ENCODE measurements around the gene NEDD4L. TPM values are rescaled to one million over a fixed set of nuclear protein-coding genes. Genes with fewer than 3 reads are reported as not detected.

NEDD4L gene
- total RNA-seq, 1 donor from 2014 or later = 32.6 TPM

DNA sequence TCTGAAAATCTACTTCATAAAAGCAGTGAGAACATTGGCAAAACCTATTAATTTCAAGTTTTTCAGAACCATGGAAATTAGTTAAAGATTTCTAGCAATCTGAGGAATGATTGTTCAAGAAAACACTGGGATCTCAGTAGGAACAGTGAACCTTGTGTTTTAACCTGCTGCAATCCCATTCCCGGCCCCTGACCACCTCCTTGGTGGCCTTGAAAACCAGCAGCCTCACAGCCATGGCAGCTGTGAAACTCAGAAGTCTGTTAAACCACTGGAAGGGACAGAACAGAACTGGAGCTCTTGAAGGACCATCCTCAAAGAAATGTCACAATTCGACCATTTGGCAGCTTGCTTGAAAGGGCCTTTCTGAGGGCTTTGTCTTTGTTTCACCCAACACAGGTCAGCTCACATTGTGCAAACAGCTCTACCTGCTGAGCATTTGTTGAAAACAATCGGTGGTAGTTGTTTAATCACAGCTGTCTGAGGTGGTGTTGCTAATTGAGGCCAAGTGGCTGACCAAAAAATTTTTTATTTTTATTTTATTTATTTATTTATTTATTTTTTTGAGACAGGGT lies 25.8 kb downstream of the NEDD4L start:
- intact Hi-C loops (cut with micrococcal nuclease) = no loop called here
- ChIA-PET CTCF (interaction anchor here (1.5 kb wide), 1 partner anchor 52 kb away, joined by 3 read pairs; no protein-coding TSS in a partner anchor), POLR2A (interaction anchor here (0.6 kb wide), 1 partner anchor 486 kb away, joined by 4 read pairs; no protein-coding TSS in a partner anchor)
- H3K27ac Mint-ChIP-seq = no peak overlapping the region
- peaks cover 4% of the 10 kb centered on the region for H3K4me1 Mint-ChIP-seq
- no peaks in the 10 kb centered on the region for H3K36me3 Mint-ChIP-seq (ENCODE audit: low read depth)
- H3K27me3 Mint-ChIP-seq = no peaks in the 10 kb centered on the region
- H3K9me3 Mint-ChIP-seq = no peaks in the 10 kb centered on the region
- TF ChIP-seq, protein P1, sequence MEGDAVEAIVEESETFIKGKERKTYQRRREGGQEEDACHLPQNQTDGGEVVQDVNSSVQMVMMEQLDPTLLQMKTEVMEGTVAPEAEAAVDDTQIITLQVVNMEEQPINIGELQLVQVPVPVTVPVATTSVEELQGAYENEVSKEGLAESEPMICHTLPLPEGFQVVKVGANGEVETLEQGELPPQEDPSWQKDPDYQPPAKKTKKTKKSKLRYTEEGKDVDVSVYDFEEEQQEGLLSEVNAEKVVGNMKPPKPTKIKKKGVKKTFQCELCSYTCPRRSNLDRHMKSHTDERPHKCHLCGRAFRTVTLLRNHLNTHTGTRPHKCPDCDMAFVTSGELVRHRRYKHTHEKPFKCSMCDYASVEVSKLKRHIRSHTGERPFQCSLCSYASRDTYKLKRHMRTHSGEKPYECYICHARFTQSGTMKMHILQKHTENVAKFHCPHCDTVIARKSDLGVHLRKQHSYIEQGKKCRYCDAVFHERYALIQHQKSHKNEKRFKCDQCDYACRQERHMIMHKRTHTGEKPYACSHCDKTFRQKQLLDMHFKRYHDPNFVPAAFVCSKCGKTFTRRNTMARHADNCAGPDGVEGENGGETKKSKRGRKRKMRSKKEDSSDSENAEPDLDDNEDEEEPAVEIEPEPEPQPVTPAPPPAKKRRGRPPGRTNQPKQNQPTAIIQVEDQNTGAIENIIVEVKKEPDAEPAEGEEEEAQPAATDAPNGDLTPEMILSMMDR (IDR thresholded peaks at IDR 0.05) = no peak
- no peak for DNase-seq
- ATAC-seq (ENCODE audit: low read depth) = no peak
- no peak overlapping the region for H3K4me3 Mint-ChIP-seq

DNA sequence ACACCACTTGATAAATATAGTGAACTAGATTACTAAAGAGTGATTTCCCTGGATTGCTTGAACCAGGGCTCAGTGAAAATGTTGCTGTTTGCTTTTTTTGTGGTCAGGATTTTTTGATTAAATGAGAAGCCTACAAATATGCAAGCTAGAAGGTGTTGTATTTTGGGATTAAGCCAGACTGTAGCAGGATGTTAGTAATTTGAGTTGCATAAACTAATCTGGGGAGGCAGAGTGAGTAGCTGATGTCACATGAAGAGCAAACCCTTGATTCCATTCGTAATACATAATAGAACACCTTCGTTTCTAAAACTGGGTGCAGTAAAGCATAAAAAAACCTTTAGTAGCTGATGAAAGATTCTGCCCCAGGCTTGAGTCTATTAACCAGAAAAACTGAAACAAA lies 32.0 kb downstream of the NEDD4L start:
- POLR2A ChIA-PET = no interaction called here
- Mint-ChIP-seq H3K9me3 (no peaks in the 10 kb centered on the region), H3K27me3 (no peaks in the 10 kb centered on the region), H3K36me3 (ENCODE audit: low read depth) (no peaks in the 10 kb centered on the region), H3K4me3 (no peak overlapping the region), H3K27ac (no peak overlapping the region), H3K4me1 (no peaks in the 10 kb centered on the region)
- TF ChIP-seq, protein P1 (IDR thresholded peaks at IDR 0.05) = no peak
- CTCF ChIA-PET = no interaction called here
- no peak for ATAC-seq (ENCODE audit: low read depth)
- intact Hi-C loops (cut with micrococcal nuclease) = no loop called here
- DNase-seq = no peak

DNA sequence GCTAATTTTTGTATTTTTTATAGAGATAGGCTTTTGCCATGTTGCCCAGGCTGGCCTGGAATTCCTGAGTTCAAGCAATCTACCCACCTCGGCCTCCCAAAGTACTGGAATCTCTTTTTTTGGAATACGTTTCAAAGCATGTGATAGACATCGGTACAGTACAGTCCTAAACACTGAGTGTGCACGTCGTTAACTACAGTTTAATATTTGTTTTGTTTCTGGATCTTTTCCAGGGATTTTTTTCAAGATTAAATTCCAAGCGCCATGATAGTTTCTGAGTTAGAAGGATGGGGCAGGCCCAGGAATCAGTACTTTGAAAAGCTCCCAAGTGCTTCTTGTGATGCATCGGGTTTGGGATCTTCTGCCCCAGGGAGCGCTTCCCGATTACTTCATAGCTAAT lies 33.3 kb downstream of the NEDD4L start:
- DNase-seq = no peak
- H3K9me3 Mint-ChIP-seq = no peaks in the 10 kb centered on the region
- ATAC-seq (ENCODE audit: low read depth) = no peak
- no peak overlapping the region for H3K27ac Mint-ChIP-seq
- no peak overlapping the region for H3K4me3 Mint-ChIP-seq
- ChIA-PET POLR2A (no interaction called here), CTCF (no interaction called here)
- H3K27me3 Mint-ChIP-seq = no peaks in the 10 kb centered on the region
- no peaks in the 10 kb centered on the region for H3K36me3 Mint-ChIP-seq (ENCODE audit: low read depth)
- TF ChIP-seq, protein P1 (IDR thresholded peaks at IDR 0.05) = no peak
- intact Hi-C loops (cut with micrococcal nuclease) = no loop called here
- no peaks in the 10 kb centered on the region for H3K4me1 Mint-ChIP-seq

DNA sequence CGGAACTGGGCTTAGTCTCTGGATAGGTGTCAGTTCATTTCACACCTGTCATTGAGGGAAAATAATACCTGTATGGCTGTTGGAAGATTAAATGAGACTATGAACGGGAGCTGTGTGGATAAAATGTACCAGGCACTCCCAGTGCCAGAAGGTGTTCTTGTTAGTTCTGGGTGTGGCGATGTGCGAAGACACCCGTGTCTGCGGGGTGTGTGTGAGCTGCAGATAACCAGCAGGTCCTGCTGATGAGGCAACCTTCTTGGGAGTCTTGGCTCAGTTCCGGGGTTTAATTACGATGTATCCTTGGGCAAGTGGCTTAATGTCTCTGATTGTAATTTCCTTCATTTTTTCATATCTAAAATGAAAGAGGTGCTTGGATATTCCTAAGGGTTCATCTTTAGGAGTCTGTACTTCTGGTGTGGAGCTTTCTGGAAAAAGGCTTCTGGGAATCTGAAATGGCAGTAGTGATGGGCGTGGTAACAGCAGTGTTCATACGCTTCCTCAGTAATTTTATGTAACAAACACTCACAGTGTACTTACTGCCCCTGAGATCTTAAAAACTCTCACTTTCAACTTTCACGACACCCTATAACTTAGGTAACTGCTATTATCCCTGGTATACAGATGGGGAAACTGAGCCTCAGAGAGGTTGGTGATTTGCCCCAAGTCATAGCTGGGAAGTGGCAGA lies 35.0 kb downstream of the NEDD4L start:
- Mint-ChIP-seq H3K36me3 (ENCODE audit: low read depth) (no peaks in the 10 kb centered on the region), H3K4me1 (no peaks in the 10 kb centered on the region), H3K9me3 (no peaks in the 10 kb centered on the region), H3K4me3 (no peak overlapping the region), H3K27ac (no peak overlapping the region), H3K27me3 (no peaks in the 10 kb centered on the region)
- CTCF ChIA-PET = no interaction called here
- no peak for DNase-seq
- no peak for ATAC-seq (ENCODE audit: low read depth)
- TF ChIP-seq, protein P1 (IDR thresholded peaks at IDR 0.05) = no peak
- intact Hi-C loops (cut with micrococcal nuclease) = no loop called here
- POLR2A ChIA-PET = no interaction called here

- POLR2A ChIA-PET = interaction anchor here (0.7 kb wide), 1 partner anchor 381 kb away, joined by 3 read pairs; no protein-coding TSS in a partner anchor
- DNase-seq = no peak
- intact Hi-C loops (cut with micrococcal nuclease) = no loop called here
- ATAC-seq (ENCODE audit: low read depth) = no peak
- TF ChIP-seq, protein P1 (IDR thresholded peaks at IDR 0.05) = no peak
- Mint-ChIP-seq H3K9me3 (no peaks in the 10 kb centered on the region), H3K27me3 (no peaks in the 10 kb centered on the region), H3K4me1 (no peaks in the 10 kb centered on the region), H3K27ac (no peak overlapping the region), H3K36me3 (ENCODE audit: low read depth) (no peaks in the 10 kb centered on the region), H3K4me3 (no peak overlapping the region)
- CTCF ChIA-PET = no interaction called here
Observed at GRCh38 chr18:58080451-58080850, 36.4 kb downstream of the NEDD4L start.

Measured in activated B cell treated with CpG ODN at 0.5 μM for 24 hours (primary cell).